Neural progenitor cell (in vitro differentiated cells): Measurements from ENCODE around the gene UMAD1.

Experiments used
- EZH2phosphoT487 ChIP-seq: fragments of 200-600 bp; sonication (generic); IDR thresholded peaks from 2 replicates; pipeline ENCODE4 v1.6.1; 2017; ENCODE audit warnings: antibody characterized with exemption
- TF ChIP-seq, protein P1 (sequence below): fragments of 200-600 bp; sonication (generic); IDR thresholded peaks from 2 replicates; pipeline ENCODE4 v1.5.1; 2017; ENCODE audit warnings: antibody characterized with exemption, mild to moderate bottlenecking

DNA sequence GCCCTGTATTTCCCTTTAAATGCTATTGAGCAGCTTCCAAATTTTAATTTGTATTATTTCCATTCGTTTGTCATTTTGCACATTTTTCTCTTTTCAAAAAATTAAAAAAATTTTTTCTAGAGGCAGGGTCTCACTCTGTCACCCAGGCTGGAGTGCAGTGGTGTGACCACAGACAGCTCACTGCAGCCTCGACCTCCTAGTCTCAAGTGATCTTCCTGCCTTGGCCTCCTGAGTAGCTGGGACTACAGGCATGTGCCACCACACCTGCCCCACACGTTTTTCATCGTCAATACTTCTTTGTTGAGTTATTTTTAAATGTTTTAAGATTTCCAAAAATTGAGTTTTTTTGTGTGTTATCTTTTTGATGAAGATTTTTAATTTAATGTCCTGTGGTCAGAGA is 73.2 kb downstream of the UMAD1 start:
- TF ChIP-seq, protein P1, sequence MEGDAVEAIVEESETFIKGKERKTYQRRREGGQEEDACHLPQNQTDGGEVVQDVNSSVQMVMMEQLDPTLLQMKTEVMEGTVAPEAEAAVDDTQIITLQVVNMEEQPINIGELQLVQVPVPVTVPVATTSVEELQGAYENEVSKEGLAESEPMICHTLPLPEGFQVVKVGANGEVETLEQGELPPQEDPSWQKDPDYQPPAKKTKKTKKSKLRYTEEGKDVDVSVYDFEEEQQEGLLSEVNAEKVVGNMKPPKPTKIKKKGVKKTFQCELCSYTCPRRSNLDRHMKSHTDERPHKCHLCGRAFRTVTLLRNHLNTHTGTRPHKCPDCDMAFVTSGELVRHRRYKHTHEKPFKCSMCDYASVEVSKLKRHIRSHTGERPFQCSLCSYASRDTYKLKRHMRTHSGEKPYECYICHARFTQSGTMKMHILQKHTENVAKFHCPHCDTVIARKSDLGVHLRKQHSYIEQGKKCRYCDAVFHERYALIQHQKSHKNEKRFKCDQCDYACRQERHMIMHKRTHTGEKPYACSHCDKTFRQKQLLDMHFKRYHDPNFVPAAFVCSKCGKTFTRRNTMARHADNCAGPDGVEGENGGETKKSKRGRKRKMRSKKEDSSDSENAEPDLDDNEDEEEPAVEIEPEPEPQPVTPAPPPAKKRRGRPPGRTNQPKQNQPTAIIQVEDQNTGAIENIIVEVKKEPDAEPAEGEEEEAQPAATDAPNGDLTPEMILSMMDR = no peak
- no peak for TF ChIP-seq EZH2phosphoT487
